HEK293 (cell line): ENCODE measurements around the gene S100A11.

Experiments used
- CTCF ChIP-seq: fragments of 450-650 bp; formaldehyde crosslinking; IDR thresholded peaks from 2 replicates; pipeline ENCODE4 v1.5.1; 2016; ENCODE audit warnings: missing biosample characterization, missing genetic modification characterization
- SETDB1 ChIP-seq: IDR thresholded peaks from one replicate; pipeline ENCODE4 v1.6.1; 2017; ENCODE audit warnings: mild to moderate bottlenecking, low read length, moderate library complexity, mixed read lengths; ENCODE audit not compliant: insufficient read length
- TRIM28 ChIP-seq: IDR thresholded peaks from 2 replicates; pipeline ENCODE4 v1.6.1; 2011; ENCODE audit warnings: low read length, control low read depth, borderline replicate concordance
- YY1 ChIP-seq: fragments of 450-650 bp; formaldehyde crosslinking; IDR thresholded peaks from 2 replicates; pipeline ENCODE4 v1.5.1; 2018; ENCODE audit warnings: missing biosample characterization, missing genetic modification characterization
- ZNF223 ChIP-seq: fragments of 450-650 bp; formaldehyde crosslinking; IDR thresholded peaks from 2 replicates; pipeline ENCODE4 v1.5.1; 2016; ENCODE audit warnings: missing biosample characterization, missing genetic modification characterization

GRCh38 chr1:152048416-152049009, 11.7 kb upstream of the S100A11 start:
- TF ChIP-seq TRIM28 (no peak), SETDB1 (no peak), CTCF (tag by site-specific recombination) (no peak), YY1 (tag by site-specific recombination) (no peak), ZNF223 (tag by site-specific recombination) (no peak)
